ENCODE data around the gene POU2F1.

Gene POU2F1

GRCh38 chr1:167220537-167221125, at the start of gene POU2F1:
Gene POU2F1, plus strand, starts transcription at chr1:167220886. Its CDS starts 12 bp downstream, at chr1:167220898.
- DNase-seq (ENCODE audit: low read depth), result peak; percentile 90

GRCh38 chr1:167171286-167171929, 49.3 kb upstream of the POU2F1 start:
- DNase-seq (ENCODE audit: low read depth), result no peak

GRCh38 chr1:167173516-167174184, 47.0 kb upstream of the POU2F1 start:
- no peak for DNase-seq (ENCODE audit: low read depth)

GRCh38 chr1:167175901-167176300, 44.8 kb upstream of the POU2F1 start:
- DNase-seq (ENCODE audit: low read depth), result no peak

GRCh38 chr1:167178831-167179230, 41.9 kb upstream of the POU2F1 start:
- DNase-seq (ENCODE audit: low read depth), result no peak

- DNase-seq (ENCODE audit: low read depth), result no peak
Measured at GRCh38 chr1:167182571-167183320, 37.9 kb upstream of the POU2F1 start.

GRCh38 chr1:167184081-167184480, 36.6 kb upstream of the POU2F1 start:
- DNase-seq (ENCODE audit: low read depth), result no peak

GRCh38 chr1:167185062-167185461, 35.6 kb upstream of the POU2F1 start:
- DNase-seq (ENCODE audit: low read depth), result no peak

- no peak for DNase-seq (ENCODE audit: low read depth)
Measured at GRCh38 chr1:167185974-167186657, 34.6 kb upstream of the POU2F1 start.

- DNase-seq (ENCODE audit: low read depth), result no peak
Measured at GRCh38 chr1:167186771-167187170, 33.9 kb upstream of the POU2F1 start.

- DNase-seq (ENCODE audit: low read depth), result no peak
Measured at GRCh38 chr1:167190747-167191237, 29.9 kb upstream of the POU2F1 start.

GRCh38 chr1:167191958-167192357, 28.7 kb upstream of the POU2F1 start:
- no peak for DNase-seq (ENCODE audit: low read depth)

GRCh38 chr1:167194182-167194581, 26.5 kb upstream of the POU2F1 start:
- DNase-seq (ENCODE audit: low read depth), result no peak

GRCh38 chr1:167196166-167196565, 24.5 kb upstream of the POU2F1 start:
- DNase-seq (ENCODE audit: low read depth), result peak; percentile 29

- no peak for DNase-seq (ENCODE audit: low read depth)
Measured at GRCh38 chr1:167197236-167197635, 23.4 kb upstream of the POU2F1 start.

GRCh38 chr1:167197692-167198091, 23.0 kb upstream of the POU2F1 start:
- DNase-seq (ENCODE audit: low read depth), result no peak

- DNase-seq (ENCODE audit: low read depth), result no peak
Measured at GRCh38 chr1:167198518-167199133, 22.1 kb upstream of the POU2F1 start.

- no peak for DNase-seq (ENCODE audit: low read depth)
Measured at GRCh38 chr1:167199656-167200055, 21.0 kb upstream of the POU2F1 start.

- no peak for DNase-seq (ENCODE audit: low read depth)
Measured at GRCh38 chr1:167200272-167200671, 20.4 kb upstream of the POU2F1 start.

- no peak for DNase-seq (ENCODE audit: low read depth)
Measured at GRCh38 chr1:167200749-167201148, 19.9 kb upstream of the POU2F1 start.

- no peak for DNase-seq (ENCODE audit: low read depth)
Measured at GRCh38 chr1:167202049-167202448, 18.6 kb upstream of the POU2F1 start.
